HG02840 (cell line): ENCODE measurements around the gene COLQ.
"Not testable (repeated sequence)": the region's sequence is repeated elsewhere in the genome, so short reads cannot be mapped to it uniquely, and the experiment has no call there.

Experiments
- ATAC-seq: cut with Tn5 transposase; IDR thresholded peaks from one replicate; pipeline ENCODE4 v1.9.1; 2021; ENCODE audit warnings: mild to moderate bottlenecking, moderate library complexity, moderate number of reproducible peaks; ENCODE audit not compliant: unreplicated experiment, low FRiP score

Gene COLQ

DNA sequence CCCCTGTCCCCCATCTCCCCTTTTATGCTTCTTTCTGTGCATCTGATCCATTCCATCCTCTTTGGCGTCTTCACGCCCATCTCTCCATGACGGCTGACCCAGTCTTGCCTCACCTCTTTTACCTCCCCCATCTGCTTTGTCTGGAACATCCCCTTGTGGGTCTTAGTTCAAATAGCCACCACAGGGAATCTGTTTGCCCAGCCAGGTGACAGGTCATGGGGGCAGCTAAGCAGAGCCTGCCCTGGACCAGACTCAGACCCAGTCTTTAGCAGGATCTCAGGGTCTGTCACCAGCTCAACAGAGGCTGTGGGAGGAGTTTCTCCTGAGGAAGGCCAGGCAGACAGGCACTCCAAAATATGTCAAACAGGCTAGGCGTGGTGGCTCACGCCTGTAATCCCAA is 28.1 kb downstream of the COLQ start:
- no peak for ATAC-seq

DNA sequence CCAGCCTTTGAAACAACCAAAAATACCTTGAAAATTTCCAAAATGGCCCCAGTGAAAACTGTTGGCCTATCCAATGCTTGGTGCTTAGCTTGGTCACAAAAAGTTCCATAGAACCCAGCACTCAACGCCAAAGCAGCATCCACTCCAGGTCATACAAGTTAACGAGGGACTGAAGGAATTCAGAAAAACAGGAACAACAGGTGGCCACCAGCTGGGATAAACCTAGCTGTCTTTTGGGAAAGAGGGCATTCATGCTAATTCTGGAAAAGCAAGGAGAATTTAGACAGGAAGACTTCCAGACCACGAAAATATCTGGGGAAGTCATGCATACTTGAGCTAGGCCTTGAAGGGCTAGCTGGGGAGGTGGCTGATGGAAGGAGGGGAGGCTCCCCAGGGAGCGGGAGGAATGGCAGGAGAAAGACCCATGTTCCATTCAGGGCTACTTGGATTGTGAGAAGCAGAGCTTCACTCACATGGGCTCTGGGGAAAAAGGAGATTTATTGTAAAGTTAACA is 28.6 kb downstream of the COLQ start:
- ATAC-seq: no peak

DNA sequence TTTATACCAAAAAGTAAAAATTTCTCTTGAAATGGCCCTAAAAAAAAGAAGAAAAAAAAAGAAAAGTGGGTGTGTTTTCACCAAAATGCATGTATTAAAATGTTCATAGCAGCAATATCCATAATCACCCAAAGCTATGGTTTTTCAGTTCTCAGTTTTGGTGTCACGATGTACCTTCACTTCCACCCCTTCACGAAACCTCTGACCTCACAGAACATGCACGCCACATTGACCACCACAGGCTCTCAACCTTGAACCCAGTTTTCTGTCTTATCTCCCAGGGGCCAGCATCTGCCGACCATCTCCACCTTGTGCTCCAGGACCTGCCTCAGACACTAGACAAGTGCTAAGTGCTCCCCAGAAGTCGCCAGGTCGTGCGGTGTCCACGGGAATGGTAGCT is 30.4 kb downstream of the COLQ start:
- ATAC-seq: no peak

DNA sequence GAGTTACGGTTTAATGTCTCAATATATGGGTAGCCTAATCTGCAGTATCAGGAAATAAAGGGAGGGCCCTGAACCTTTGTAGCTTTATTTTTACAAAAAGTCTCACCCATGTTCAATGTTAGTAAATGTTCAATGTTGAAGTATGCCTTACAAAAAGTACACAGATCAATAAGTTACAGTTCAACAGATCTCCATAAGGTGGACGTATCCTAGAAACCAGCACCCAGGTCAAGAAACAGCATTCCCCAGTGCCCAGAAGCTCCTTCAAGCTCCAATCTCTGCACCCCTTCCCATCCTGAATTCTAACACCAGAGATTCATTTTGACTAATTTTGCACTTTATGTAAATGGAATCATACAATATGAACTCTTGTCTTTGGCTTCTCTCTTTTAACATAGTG is 31.3 kb downstream of the COLQ start:
- no peak for ATAC-seq

DNA sequence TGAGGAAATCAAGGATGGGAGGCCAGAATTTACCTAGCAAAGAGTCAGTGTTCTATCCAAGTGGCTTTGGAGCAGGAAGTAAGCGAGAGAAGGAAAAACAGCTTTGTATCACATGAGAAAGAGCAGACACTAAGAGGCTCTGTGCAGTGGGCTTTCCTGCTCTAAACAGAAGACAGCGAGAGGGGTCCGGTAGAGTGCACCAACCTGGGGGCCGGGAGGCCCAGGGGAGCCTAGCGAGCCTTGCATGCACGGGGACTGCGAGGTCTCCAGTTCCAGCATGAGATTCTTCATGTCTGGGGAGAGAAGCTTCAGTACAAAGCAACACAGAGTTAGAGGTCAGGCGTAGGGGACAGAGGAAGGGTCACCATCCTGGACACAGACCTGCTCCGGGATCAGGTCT is 33.5 kb downstream of the COLQ start:
- no peak for ATAC-seq

DNA sequence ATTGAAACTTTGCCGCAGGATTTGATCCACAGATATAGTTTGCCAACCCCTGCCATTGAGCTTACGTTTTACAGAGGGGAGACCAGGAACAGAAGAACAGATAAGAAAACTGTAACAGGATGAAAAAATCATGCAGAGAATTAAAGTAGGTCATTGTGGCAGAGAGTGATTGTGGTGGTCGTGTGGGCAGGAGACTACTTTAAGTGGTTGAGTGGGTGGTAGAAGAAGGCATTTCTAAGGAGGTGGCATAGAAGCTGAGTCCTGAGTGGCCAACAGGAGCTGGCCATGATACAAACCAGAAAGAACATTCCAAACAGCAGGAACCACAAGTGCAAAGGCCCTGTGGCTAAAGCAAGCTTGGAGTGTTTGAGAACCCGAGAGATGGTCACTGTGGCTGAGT is 34.5 kb downstream of the COLQ start:
- ATAC-seq: no peak

DNA sequence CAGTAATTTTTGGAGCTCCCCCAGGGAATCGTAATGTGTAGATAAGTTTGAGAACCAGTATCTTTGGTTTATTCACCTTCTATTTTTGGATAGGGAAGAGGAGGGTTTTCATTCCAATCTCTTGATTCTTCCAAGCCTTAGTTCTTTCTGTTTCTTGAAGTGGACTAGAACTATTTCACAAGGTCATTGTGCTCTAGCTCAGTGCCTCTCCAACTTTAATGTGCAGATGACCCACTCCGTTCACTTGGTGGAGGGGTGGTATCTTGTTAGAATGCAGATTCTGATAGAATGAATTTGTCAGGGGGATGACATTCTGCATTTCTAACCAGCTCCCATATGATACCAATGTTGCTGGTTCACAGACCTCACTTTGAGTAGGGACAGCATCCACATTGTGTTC is 35.5 kb downstream of the COLQ start:
- no peak for ATAC-seq

DNA sequence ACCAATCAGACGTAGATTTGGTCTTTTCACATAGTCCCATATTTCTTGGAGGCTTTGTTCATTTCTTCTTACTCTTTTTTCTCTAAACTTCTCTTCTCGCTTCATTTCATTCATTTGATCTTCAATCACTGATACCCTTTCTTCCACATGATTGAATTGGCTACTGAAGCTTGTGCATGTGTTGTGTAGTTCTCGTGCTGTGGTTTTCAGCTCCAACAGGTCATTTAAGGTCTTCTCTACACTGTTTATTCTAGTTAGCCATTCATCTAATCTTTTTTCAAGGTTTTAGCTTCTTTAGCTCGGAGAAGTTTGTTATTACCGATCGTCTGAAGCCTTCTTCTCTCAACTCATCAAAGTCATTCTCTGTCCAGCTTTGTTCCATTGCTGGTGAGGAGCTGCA is 37.0 kb downstream of the COLQ start:
- not testable (repeated sequence) for ATAC-seq

DNA sequence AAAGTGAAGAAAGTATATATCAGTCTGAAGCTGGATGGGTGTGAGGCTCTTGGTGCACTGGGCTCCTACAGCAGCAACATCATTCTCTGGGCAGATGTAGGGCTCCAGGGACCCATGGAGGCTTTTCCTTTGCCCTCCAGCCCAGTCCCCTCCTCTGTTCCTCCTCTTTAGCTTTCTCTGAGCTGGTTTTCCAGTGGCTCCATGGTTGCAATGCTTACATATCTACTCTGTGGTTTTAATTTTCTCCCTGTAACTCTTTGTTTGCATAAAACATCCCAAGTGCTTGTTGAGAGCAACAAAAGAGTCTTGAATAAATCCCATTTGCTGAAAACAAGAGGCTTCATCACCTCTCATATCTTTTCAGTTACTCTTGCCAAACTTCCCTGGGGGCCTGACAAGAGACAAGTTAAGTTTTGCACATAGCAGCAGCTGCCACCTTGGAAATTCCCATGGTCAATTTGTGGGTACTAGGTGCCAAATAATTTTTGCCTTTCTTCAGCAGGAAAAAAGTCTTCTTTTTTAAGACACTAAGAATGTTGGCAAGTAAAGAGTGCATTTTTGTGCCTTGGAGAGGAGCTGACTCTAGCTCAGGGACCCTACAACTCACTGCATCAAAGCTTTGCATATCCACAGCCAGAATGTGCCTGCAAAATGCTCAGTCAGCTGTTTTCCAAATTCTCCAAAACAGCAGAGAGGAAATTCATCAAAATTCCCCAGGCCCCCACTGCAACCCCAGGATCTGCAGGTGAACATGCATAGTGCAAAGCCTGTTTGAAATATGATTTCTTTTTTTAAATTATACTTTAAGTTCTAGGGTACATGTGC is 41.9 kb downstream of the COLQ start:
- no peak for ATAC-seq

DNA sequence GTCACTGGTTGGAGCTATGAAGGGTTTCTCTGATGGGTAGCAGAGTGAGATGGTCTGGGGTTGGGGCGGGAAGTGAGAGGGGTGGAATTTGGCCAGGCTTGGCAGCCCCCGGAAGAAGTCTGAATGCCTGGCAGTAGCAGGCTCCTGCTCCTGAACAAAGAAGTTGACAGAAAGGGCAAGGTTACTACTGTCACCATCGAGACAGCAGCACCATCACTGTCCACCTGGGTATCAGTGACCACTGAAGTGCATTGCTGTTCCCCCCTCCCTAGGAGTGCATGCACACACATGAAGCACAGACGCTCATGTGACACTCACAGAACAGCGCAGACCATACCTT is 42.9 kb downstream of the COLQ start:
- no peak for ATAC-seq

DNA sequence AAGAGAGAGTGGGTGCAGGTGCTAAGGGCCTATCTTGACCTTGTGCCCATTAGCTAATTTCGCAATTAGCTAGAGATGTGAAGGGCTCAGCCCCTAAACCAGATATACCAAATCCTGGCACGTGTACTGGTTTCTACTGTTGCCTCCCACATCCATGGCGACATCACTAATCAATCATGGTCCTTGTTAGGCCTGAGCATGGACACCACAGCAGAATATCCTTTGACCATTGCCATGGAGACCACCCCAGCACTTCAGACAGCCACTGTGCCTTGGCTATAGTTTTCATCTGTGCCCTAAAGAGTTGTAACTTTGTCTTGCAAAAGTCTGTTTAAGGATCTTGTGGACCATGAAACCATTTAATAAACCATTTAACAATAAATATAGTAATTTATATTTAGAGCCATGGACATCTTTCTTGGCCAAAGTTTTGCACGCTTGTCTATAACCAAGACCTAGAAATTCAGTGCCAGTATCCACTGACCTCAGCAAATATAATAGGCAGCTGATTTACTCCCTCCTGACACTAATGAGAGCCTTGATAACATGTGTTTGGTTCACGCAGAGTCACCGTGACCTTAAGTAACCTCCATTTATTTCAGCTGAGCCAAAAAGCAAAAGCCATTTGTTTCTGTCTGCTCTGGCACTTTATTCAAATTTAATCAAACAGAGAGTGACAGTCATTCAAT is 43.4 kb downstream of the COLQ start:
- no peak for ATAC-seq

DNA sequence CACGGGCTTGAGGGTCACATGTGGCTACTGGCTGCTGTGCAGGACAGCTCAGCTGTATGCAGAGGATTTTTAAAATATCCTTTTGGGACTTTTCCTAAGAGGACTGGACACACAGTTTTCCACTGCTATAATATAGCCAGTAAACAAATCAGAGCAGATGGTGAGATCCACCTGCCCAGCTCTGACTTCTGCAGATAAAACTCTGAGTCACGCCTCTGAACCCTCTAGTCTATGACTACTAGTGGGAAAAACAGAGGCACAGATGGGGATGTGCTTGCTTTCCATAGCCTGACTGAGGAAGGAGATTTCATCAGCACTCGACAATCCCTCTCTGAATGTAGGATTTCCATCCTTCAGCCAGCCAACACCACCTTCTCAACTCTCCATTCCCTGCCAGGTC is 45.1 kb downstream of the COLQ start:
- ATAC-seq: no peak

DNA sequence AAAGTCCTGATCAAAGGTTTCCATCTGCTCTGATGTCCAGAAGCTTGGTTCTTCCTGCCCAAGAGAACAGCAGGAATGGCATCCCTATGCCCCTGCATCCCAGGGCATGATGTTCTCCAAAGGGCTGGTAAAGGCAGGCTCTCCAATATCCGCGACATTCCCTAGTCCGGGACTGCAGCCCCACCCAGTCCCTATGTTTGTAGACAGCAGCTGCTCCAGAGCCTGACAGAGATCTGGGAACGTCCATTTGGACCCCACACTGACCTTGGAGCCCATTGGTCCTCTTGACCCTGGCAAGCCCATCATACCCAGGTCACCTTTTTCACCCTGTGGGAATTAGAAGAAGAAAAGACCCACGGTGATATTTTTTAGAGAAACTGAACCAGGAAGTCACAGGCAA is 46.3 kb downstream of the COLQ start:
- no peak for ATAC-seq

DNA sequence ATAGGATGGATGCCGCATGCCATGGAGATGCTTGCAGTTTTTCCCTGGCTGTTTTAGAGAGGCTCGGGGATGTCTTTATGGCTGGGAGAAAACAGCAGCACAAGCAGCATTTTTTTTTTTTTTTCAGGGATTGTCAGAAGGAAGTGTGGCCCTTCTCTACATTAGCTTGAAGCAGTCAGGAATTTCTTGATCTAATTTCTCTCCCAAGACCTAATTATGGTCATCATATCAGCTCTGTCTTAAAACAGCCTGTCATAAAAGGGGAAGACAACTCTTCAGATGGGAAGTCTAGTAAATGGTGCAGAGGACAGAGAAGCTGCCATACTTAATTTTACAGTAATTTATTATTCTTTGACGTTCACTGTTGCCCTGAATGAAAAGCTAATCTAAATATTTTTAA is 49.6 kb downstream of the COLQ start:
- no peak for ATAC-seq

DNA sequence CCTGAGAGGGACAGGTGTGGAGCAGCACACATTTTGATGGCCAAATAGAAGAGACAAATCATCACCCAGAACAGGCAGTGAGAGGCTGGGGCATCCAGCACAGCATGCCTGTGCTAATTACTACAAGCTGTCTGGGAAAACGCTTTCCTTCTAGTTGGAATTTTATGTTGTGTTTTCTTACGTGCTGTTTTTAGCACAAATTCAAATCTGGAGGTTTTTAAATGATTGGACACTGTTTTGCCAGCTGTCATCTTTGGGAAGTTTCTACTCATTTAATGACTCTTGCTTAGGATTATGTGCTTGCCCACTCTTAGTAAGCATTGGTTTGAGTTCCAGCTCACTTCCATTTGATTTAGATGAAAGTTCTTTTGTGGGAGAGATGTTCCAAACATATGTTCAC is 50.7 kb downstream of the COLQ start:
- ATAC-seq: no peak

DNA sequence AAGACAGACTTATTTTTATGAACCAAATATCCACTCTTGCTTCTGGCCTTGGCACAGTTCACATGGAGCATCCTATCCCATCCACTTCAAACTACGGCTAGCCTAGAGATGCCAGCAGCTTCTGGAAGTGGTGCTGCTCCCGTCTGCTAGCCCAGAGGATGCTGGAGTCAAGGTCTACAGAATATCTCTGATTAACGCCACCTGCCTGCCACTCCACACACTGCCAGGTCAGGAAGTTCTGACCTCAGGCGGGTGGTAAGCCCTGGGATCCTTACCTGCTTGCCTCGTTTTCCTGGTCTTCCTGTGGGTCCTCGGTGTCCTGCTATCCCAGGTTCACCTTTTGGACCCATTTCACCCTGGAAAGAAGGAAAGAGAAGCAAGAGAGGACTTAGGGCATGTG is 51.2 kb downstream of the COLQ start:
- no peak for ATAC-seq

DNA sequence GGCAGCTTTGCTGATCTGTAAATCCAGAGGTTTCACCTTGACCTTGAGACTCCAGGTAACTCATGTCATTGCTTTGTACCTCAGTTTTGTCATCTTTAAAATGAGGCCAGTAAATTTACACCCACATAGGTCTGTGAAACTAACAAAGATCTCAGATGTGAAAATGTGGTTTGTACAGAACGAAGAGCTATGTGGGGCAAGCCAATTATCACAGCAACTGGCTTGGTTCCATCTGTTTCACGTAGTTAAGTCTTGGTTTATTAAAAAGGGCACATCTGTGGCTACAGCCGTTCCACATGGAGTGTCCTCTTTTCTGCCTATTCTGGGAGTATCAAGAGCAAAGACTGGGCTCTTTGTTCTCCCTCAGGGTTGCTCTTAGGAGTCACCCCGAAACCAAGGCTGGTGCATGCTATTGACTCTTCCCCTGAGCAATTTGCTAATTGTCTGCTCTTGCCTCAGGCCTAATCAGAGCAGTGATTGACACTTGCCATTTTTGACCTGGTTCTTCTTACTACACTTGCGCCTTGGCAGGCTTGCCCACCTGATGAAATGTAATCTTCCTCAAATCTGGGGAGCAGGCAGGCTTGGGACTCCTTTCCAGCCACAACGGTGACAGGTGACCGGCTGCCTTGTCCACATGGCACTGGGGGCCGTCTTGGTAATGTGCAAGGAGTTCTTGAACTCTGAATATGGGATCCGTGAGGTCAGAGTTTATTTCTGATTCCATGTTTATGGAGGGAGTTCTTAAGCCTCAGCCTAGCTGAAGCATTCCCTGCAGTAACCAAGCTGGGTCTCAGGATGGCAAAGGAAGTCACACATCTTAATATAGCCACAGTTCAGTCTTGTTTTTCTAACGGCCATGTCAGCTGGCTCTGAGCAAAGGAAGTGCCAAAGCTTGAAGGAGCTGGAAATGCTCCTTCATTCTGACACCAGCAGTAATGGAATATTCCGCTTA is 54.0 kb downstream of the COLQ start:
- no peak for ATAC-seq

DNA sequence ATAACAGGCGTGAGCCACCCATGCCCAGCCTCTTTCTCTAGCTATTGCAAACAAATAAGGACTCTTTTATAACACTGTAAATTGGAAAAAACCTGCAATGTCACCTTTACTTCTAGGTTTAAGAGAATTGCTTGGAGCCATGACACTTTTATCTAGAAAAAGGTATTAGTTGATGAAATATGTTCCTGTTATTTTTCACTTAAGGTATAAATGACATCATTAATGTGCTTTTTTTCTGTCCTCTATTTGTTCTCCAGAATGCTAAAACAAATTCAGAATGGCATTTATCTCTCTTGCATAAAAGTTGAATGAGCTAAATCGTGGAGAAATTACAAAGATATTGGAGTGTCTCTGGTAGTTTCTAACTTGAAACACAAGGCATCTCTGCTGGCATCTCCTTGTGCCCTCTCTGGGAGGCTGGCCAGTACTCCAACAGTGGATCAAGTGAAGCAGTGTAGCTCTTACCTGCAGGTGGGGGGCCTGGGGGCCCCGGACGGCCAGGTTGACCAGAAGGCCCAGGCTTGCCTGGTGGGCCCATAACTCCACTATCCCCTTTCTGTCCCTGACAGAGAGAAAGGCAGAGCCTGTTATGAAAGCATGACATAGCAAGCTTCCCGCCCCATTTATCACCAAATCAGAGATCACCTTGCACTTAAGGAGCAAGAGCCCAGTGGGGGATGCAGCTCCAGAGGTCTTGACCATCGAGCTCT is 55.5 kb downstream of the COLQ start:
- ATAC-seq: no peak

DNA sequence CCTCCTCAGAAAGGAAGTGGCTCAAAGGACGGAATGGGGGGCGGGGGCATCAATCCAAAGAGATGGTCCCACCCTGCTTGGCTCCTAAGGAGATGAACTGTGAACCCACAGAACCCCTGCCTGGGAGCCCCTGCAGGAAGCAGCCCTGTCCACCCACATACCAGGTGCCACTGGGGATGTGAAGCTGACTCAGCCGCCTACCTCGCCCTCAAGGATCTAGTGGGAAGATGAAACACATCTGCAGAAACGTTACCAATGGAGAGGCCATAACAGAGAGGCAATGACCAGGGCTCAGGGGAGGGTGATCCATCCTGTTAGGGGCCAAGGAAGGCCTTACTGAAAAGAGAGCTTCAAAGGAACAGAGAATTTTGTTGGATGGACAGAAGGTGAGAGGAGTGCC is 59.1 kb downstream of the COLQ start:
- no peak for ATAC-seq

DNA sequence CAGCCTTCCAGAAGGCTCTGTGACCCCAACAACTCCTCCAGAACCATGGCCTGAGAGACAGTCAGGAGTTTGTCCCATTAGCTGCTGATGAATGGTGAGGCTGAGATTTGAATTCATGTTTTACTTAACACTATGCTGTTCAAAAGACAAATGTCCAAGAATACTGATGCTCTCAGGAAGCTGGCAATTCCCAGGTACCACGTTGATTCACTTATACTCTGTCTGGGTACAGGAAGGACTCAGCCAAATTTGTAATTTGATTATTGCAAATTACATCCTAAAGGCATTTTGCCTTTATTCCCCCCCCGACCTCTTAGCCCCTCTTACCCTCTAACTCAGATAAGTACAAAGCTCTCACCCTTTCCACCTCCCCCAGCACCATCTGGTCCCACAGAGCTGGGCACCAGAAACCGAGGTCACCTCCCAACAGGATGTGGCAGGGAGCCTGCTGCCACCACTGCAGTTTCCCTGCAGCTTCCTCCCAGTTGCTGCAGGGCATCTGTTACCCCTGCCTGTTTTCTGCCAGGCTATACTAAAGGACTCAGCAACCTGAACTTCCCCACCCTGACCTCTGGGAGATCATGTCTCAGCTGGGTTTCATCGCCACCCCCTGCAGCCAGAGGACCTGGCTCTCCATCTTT is 60.5 kb downstream of the COLQ start:
- no peak for ATAC-seq
